Epithelial cell of prostate (primary cell): Measurements from ENCODE around the gene SMARCC1.
"Not testable (repeated sequence)": the region's sequence is repeated elsewhere in the genome, so short reads cannot be mapped to it uniquely, and the experiment has no call there.

Experiments
- DNase-seq: peaks from one replicate; pipeline ENCODE4 v3.0.0-alpha.2; 2011; ENCODE audit warnings: low read depth, low spot score
- H3K27ac ChIP-seq: fragments of 450-650 bp; 2 replicates; pipeline ENCODE4 v1.5.1; 2017; ENCODE audit warnings: mild to moderate bottlenecking

The SMARCC1 gene

DNA sequence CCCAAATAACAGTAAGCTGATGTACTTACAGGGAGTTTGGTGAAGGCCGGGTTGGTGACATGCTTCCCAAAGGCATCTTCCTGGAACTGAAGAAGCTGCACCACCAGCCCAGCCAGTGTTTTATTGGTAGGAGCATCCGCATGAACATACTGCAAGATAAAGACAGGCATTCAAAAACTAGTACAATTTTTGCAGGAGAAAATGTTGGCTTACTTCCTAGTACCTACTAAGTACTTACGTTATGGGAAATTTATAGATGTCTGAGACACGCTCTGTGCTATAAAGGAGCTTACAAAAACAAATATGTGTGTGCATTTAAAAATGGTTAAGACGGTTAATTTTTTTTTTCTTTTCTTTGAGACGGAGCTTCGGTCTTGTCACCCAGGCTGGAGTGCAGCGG is 8.9 kb downstream of the SMARCC1 start:
- H3K27ac ChIP-seq, result no peak overlapping the region
- DNase-seq, result no peak

DNA sequence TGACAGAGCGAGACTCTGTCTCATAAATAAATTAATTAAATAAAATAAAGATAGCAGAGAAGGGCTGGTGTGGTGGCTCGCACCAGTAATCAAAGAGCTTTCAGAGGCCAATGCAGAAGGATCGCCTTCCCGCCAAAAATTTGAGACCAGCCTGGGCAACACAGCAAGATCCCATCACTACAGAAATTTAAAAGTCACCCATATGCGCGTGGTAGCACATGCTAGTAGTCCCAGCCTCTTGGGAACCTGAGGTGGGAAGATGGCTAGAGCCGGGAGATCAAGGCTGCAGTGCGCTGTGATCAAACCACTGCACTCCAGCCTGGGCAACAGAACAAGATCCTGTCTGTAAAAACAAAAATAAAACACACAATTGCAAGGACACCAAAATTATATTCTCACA is 9.6 kb downstream of the SMARCC1 start:
- H3K27ac ChIP-seq, result no peak overlapping the region
- no peak for DNase-seq

DNA sequence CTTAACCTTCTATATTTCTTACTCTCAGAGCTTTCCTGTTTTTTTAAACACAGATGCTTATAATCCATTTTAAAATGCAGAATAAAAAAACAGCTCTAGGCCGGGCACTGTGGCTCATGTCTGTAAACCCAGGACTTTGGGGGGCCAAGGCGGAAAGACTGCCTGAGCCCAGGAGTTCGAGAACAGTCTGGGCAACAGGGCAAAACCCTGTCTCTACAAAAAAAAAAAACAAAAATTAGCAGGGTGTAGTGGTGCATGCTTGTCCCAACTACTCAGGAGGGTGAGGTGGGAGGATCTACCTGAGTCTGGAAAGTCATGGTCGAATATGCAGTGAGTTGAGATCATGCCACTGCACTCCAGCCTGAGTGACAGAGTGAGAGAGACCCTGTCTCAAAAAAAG is 15.5 kb downstream of the SMARCC1 start:
- no peak for DNase-seq
- no peak overlapping the region for H3K27ac ChIP-seq

DNA sequence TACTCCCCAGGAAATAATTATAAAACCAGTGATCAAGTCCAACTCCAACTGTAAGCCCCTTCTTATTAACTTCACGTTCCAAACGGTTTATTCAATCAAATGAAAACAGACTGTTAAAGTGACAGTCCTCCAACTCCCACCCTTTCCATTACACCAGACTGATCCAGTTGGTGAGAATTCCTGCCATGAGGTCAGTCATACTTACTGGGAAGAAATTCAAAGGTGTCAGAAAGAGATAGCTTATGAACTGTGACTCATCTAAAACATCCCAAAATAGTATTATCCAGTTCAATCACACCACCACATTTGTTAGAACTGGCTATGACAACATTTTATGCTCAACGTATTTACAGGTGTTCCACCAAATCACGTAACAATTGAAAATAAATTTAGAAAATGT is 19.5 kb downstream of the SMARCC1 start:
- no peak overlapping the region for H3K27ac ChIP-seq
- DNase-seq, result no peak

DNA sequence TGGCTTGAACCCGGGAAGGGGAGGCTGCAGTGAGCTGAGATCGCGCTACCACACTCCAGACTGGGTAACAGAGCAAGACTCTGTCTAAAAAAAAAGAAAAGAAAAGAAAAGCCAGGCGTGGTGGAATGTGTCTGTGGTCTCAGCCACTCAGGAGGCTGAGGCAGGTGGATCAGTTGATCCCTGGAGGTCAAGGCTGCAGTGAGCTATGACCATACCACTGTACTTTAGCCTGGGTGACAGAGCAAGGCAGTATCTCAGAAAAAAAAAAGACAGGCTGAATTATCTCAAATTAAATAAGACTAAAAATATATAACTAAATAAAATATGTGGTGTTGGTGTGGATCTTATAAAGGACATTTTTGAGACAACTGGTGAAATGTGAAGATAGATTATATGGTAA is 20.6 kb downstream of the SMARCC1 start:
- H3K27ac ChIP-seq, result no peak overlapping the region
- no peak for DNase-seq

DNA sequence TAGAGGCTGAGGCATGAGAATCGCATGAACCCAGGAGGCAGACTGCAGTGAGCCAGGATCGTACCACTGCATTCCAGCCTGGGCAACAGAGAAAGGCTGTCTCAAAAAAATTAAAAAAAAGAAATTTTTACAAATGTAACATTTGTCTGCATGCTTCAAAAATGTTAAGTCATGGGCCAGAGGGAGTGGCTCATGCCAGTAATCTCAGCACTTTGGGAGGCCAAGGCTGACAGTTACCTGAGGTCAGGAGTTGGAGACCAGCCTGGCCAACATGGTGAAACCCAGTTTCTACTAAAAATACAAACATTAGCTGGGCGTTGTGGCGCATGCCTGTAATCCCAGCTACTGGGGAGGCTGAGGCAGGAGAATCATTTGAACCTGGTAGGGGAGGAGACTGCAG is 21.5 kb downstream of the SMARCC1 start:
- H3K27ac ChIP-seq, DNase-seq: not testable (repeated sequence)

DNA sequence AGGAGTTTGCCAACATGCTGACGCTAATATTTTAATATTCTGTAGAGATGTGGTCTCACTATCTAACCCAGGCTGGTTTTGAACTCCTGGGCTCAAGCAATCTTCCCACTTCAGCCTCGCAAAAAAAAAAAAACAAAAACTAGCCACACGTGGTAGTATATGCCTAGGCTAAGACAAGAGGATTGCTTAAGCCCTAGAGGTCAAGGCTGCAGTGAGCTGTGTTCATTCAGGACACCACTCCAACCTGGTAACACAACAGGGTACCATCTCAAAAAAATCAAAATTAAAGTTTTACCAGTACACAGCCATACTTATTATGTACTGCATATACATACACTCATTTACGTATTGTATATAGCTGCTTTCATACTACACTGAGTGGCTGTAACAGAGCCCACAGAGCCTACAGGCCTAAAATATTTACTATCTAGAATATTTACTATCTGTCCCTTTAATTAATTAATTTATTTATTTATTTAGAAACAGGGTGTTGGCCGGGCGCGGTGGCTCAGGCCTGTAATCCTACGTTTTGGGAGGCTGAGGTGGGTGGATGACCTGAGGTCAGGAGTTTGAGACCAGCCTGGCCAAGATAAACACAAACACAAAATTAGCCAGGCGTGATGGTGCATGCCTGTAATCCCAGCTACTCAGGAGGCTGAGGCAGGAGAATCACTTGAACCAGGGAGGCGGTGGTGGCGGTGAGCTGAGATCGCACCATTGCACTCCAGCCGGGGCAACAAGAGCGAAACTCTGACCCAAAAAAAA is 23.2 kb downstream of the SMARCC1 start:
- no peak for DNase-seq
- no peak overlapping the region for H3K27ac ChIP-seq

DNA sequence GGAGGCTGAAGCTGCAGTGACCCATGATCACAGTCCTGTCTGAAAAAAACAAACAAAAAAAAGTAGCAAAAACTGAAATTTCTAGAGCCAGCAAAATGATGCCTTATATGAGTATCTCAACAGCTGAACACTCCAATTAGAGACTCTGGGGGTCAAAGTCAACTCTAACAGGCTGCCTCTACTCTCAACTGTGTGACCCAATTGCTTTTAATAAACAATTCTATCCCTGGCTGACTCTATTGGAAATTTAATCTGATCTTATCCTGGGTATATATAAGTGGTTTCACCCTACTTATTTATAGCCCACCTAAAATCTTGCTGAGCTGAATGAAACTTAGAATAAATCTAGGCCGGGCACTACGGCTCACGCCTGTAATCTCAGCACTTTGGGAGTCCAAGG is 29.0 kb downstream of the SMARCC1 start:
- DNase-seq, result no peak
- no peak overlapping the region for H3K27ac ChIP-seq

DNA sequence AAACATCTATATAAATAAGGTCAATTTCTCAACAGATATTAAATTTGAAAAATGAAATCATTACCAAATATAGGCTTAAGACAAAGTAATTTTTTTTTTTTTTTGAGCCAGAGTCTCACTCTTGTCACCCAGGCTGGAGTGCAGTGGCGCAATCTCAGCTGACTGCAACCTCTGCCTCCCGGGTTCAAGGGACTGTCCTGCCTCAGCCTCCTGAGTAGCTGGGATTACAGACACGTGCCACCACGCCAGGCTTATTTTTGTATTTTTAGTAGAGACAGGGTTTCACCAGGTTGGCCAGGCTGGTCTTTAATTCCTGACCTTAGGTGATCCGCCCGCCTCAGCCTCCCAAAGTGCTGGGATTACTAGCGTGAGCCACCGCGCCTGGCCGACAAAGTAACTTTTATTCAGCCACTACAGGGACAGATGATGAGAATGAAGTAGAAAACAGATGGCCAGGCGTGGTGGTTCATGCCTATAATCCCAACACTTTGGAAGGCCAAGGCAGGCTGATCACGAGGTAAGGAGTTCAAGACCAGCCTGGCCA is 30.8 kb downstream of the SMARCC1 start:
- DNase-seq, H3K27ac ChIP-seq: not testable (repeated sequence)

DNA sequence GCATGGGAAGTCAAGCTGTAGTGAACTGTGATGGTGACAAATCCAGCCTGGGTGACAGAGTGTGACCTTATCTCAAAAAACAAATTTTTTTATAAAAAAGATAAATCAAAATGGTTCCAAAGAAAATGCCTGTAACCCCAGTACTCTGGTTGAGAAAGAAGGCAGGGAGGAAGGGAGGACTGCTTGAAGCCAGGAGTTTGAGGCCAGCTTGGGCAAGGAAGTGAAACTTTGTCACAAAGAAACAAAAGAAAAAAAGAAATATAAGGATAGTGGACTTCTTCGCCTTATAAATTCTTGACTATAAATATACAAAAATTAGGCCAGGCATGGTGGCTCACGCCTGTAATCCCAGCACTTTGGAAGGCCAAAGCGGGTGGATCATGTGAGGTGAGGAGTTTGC is 34.1 kb downstream of the SMARCC1 start:
- DNase-seq, result no peak
- H3K27ac ChIP-seq, result no peak overlapping the region

DNA sequence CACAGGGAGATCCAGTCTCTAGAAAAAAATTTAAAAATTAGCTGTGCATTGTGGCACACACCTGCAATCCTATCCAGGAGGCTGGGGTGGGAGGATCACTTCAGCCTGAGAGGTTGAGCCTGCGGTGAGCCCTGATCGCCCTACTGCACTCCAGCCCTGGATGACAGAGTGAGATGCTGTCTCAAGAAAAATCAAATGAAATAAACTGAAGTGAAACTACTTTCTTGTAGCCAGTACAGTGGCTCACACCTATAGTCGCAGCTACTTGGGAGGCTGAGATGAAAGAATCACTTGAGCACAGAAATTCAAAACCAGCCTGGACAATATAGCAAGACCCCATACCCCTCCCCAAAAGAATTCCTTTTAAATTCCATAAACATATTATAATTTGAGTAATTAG is 35.4 kb downstream of the SMARCC1 start:
- no peak overlapping the region for H3K27ac ChIP-seq
- DNase-seq, result no peak

DNA sequence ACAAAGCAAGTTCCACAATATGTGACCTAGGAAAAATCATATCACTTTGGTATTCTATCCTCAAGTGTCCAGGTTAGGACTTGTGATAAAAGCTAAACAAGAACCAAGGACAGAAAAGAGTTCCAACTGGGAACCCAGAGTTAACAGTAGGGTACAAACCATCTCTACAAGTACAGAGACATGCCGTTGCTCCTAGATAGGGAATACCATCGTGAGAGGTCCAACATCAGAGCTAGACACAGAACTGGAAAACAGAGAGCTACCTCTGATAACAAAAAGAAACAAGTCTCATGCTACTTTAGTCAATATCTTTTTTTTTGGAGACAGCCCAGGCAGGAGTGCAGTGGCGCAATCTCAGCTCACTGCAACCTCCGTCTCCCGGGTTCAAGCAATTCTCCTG is 37.8 kb downstream of the SMARCC1 start:
- no peak overlapping the region for H3K27ac ChIP-seq
- no peak for DNase-seq

DNA sequence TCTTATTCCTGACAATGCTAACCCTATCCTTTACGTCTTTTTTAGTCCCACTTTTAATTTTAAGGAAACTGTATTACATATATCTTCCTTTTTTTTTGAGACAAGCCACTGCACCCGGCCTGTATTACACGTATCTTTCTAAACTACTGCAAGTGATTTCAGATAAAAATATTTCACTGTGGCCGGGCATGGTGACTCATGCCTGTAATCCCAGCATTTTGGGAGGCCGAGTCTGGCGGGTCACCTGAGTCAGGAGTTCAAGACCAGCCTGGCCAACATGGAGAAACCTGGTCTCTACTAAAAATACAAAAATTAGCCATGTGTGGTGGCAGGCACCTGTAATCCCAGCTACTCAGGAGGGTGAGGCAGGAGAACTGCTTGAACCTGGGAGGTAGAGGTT is 38.3 kb downstream of the SMARCC1 start:
- not testable (repeated sequence) for DNase-seq, H3K27ac ChIP-seq

DNA sequence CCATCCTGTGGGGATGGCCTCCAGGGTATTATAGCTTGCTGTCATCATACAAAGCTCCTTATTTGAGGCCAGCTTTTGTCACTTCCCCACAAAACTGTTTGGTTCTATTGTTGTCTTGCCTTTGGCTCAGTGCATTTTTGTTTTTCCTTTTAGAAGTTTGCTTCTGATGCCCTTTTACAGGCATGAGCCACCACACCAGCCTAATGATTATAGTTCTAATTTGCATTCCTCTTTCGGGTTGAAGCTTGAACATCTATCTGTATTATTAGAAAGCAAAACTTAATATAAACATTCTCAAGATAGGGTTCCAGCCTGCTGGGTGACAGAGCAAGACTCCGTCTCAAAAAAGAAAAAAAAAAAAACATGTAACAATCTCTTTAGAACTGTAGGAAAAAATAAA is 39.8 kb downstream of the SMARCC1 start:
- DNase-seq, result no peak
- H3K27ac ChIP-seq, result no peak overlapping the region

DNA sequence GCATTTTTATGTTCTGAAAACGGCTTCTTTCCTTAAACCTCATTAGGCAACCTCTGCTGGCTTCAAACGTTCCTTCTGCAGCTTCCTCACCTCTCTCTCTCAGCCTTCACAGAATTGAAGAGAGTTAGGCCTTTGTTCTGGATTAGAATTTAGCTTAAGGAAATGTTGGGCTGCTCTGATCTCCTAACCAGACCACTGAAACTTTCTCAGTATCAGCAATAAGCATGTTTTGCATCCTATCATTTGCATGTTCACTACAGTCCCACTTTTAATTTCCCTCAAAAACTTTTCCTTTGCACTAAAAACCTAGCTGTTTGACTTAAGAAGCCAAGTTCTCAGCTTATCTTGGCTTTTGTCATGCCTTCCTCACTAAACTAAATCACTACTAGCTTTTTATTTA is 49.5 kb downstream of the SMARCC1 start:
- no peak overlapping the region for H3K27ac ChIP-seq
- no peak for DNase-seq

DNA sequence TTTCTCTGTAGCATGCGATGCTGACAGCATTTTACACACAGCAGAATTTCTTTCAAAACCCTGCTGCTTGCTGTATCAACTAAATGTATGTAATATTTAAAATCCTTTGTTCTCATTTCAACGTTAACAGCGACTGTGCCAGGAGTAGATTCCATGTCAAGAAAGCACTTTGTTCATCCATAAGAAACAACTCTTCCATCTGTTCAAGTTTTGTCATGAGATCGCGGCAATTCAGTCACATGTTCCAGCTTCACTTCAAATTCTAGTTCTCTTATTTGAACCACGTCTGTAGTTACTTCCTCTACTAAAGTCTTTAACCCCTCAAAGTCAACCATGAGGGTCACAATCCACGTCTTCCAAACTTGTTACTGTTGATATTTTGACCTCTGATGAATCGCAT is 50.6 kb downstream of the SMARCC1 start:
- no peak for DNase-seq
- no peak overlapping the region for H3K27ac ChIP-seq

DNA sequence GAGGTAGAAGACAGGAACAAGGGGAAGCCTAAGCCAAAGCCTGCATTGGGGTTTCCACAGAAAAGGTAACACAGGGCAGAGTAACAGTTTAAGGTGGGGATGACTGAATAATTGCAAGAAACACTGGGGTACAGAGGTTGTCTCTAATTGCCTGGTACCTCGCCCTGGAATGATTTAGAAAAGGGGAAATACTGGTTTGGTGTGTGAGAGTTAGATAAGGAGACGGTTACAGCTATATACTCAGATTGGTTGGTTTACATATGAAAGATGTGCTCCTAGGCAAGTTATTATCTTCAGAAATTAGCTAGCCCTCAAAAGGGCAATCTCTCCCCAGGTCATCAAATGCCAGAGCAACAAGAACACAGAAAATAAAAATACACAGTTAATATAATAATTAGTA is 58.8 kb downstream of the SMARCC1 start:
- no peak for DNase-seq
- H3K27ac ChIP-seq, result no peak overlapping the region

DNA sequence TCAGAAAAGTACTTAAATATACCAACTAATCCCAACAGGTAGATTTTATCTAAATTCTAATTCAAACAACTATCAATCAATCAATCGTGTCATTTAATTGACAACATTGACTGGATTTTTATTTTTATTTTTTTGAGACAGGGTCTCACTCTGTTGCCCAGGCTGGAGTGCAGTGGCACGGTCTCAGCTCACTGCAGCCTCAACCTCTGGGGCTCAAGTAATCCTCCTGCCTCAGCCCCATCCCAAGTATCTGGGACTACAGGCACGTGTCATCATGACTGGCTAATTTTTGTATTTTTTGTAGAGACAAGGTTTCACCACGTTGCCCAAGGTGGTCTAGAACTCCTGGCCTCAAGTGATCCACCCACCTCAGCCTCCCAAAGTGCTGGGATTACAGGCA is 64.2 kb downstream of the SMARCC1 start:
- DNase-seq, H3K27ac ChIP-seq: not testable (repeated sequence)

DNA sequence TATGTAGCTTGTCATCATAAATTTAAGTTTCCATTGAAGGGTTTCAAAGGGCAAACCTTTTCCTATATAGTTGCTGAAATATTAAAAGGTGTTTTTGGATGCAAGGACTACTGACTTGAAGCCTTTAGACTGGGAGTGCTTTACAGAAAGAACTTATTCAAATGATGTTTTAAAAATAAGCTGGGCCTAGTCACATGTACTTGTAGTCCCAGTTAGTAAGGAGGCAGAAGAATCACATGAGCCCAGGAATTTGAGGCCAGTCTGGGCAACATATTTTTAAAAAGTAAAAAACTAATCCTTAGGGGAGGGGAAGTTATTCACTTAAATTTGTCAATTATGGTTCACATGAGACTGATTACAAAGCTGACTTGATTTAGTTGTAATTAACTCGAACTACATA is 65.0 kb downstream of the SMARCC1 start:
- no peak for DNase-seq

DNA sequence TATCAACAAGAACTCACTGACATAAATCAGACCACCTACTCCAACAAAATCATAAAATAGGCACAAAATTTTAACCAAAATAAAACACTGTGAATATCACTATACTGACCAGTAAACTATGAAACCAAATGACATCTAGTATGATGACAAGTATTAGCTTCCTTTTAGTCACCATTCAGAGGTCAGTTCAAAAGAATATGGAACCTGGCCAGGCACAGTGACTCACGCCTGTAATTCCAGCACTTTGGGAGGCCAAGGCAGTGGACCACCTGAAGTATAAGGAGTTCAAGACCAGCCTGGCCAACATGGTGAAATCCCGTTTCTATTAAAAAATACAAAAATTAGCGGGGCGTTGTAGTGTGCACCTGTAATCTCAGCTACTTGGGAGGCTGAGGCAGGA is 65.8 kb downstream of the SMARCC1 start:
- peak overlapping the region; percentile 35 for H3K27ac ChIP-seq
- no peak for DNase-seq

More for the DNA sequence above, 65.0 kb downstream of the SMARCC1 start:
- no peak overlapping the region for H3K27ac ChIP-seq

DNA sequence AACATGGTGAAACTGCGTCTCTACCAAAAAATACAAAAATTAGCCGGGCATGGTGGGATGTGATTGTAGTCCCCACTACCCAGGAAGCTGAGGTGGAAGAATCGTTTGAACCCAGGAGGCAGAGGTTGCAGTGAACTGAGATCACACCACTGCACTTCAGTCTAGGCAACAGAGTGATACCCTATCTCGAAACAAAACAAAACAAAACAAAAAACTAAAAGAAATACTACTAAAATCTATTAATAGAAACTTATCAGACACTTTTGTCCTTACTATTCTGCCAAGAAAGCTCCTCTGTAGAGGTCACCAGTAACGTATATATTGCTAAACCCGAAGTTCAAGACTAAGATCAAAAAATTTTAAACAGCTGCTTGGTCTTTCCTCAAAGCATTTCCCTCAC is 67.1 kb downstream of the SMARCC1 start:
- H3K27ac ChIP-seq, result no peak overlapping the region
- no peak for DNase-seq

DNA sequence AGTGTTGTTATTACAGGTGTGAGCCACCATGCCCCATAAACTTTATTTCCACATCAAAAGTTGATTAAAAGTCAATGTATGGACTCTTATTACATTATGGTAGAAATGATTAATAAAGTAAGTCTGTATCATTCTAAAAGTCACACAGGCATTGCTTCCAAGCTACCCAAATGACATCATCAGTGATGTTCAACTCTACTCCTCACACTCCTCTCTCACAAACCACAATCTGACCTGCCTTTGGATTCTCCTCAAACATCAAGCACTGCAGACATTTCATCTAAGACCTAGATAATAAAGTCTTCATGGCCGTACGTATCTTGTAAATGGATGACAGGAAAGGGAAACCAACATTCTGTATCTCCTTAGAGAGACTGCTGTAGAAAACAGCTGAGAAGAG is 68.0 kb downstream of the SMARCC1 start:
- no peak for DNase-seq
- no peak overlapping the region for H3K27ac ChIP-seq
